ENCODE results near the gene CDH23.

DNA sequence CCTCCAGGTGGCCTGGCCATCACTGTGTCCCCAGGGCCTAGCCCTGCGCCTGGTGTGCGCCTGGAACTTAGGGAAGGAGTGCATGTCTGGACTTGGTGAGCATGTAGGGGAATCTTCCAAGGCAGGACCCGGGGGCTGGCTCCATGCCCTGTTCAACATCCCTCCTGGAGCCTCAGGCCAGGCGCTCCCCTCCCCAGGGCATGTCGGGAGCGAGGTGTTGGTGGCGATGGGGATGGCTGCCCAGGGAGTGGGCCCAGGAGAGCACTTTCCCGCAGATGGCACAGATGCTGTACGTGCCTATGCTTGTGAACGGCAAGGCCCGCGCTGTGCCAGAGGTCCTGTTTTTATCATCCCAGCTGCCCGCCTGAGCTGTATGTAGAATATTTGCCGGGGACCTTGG lies 55.0 kb downstream of the CDH23 start:
- TF ChIP-seq, protein P1, sequence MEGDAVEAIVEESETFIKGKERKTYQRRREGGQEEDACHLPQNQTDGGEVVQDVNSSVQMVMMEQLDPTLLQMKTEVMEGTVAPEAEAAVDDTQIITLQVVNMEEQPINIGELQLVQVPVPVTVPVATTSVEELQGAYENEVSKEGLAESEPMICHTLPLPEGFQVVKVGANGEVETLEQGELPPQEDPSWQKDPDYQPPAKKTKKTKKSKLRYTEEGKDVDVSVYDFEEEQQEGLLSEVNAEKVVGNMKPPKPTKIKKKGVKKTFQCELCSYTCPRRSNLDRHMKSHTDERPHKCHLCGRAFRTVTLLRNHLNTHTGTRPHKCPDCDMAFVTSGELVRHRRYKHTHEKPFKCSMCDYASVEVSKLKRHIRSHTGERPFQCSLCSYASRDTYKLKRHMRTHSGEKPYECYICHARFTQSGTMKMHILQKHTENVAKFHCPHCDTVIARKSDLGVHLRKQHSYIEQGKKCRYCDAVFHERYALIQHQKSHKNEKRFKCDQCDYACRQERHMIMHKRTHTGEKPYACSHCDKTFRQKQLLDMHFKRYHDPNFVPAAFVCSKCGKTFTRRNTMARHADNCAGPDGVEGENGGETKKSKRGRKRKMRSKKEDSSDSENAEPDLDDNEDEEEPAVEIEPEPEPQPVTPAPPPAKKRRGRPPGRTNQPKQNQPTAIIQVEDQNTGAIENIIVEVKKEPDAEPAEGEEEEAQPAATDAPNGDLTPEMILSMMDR (IDR thresholded peaks at IDR 0.05 in 8 of 11, conservative IDR thresholded peaks at IDR 0.05 in 3 of 11) = no peak
- TF ChIP-seq POLR2A (IDR thresholded peaks at IDR 0.05) = no peak
